GM12878 (cell line): ENCODE results near the gene HYCC2. TPM values are rescaled to one million over a fixed set of nuclear protein-coding genes. Genes with fewer than 3 reads are reported as not detected.

ENCODE experiments used
- ATAC-seq: fragments of 200-7000 bp; cut with Tn5 transposase; 3 replicates; pipeline ENCODE4 v1.9.1; 2020; ENCODE audit warnings: mild to moderate bottlenecking, moderate library complexity
- BruUV-seq: library from RNA; stranded (reverse); fragments of 400-500 nt; replicated peaks from 2 replicates; lab custom pipeline; 2021; lab: Mats Ljungman, UMichigan
- CTCF ChIA-PET: fragments of 300-600 bp; sonication (Branson Sonifier 250); formaldehyde crosslinking; extraction: SDS; loops from one replicate; lab custom pipeline; 2021; ENCODE audit warnings: inconsistent platforms; lab: Yijun Ruan, JAX
- POLR2A ChIA-PET: fragments of 350-600 bp; formaldehyde crosslinking; extraction: SDS; loops from one replicate; lab custom pipeline; 2021; ENCODE audit warnings: inconsistent platforms; lab: Charles Lee
- RAD21 ChIA-PET: fragments of 300-600 bp; sonication (Branson Sonifier 250); formaldehyde crosslinking; loops from one replicate; lab custom pipeline; 2023; ENCODE audit warnings: antibody characterized with exemption; ENCODE audit not compliant: unreplicated experiment; lab: Charles Lee
- SMC1A ChIA-PET: fragments of 300-600 bp; sonication (Branson Sonifier 250); formaldehyde crosslinking; loops from one replicate; lab custom pipeline; 2023; ENCODE audit not compliant: unreplicated experiment, uncharacterized antibody; lab: Charles Lee
- DNase-seq: peaks from one replicate; pipeline ENCODE4 v3.0.0-alpha.2; 2011; ENCODE audit warnings: low read depth, low spot score
- FAIRE-seq: peaks from 3 replicates; lab custom pipeline; 2011; peaks lifted over from hg19 to GRCh38; lab: Jason Lieb, UNC
- H2AFZ ChIP-seq: 2 replicates; pipeline ENCODE4 v1.6.0; 2011; ENCODE audit warnings: low read depth, low read length, control low read depth; ENCODE audit not compliant: control insufficient read depth
- H3K27ac ChIP-seq: 2 replicates; pipeline ENCODE4 v1.5.1; 2011; ENCODE audit warnings: control low read depth; ENCODE audit not compliant: control insufficient read depth, insufficient read depth
- H3K27me3 ChIP-seq, 2 experiments: replicated peaks in 1 of 2; 2 replicates each; pipeline versions ENCODE4 v1.6.0 to v1.6.1; 2011; ENCODE audit warnings: low read length in 1 of 2; ENCODE audit not compliant: control insufficient read depth in 2 of 2, insufficient read depth in 2 of 2
- H3K36me3 ChIP-seq, 2 experiments: 2 replicates each; pipeline ENCODE4 v1.5.1; 2011; ENCODE audit warnings: low read length in 1 of 2; ENCODE audit not compliant: control insufficient read depth in 2 of 2, insufficient read depth in 2 of 2
- H3K4me1 ChIP-seq: 2 replicates; pipeline ENCODE4 v1.6.1; 2011; ENCODE audit warnings: mild to moderate bottlenecking, low read length, moderate library complexity, mixed read lengths; ENCODE audit not compliant: control insufficient read depth, insufficient read depth
- H3K4me2 ChIP-seq: 2 replicates; pipeline ENCODE4 v1.6.0; 2011; ENCODE audit warnings: control low read depth; ENCODE audit not compliant: control insufficient read depth, insufficient read depth
- H3K4me3 ChIP-seq: fragments of 200-600 bp; sonication (generic); 2 replicates; pipeline ENCODE4 v1.5.1; 2016
- H3K79me2 ChIP-seq: 2 replicates; pipeline ENCODE4 v1.6.0; 2011; ENCODE audit warnings: low read length; ENCODE audit not compliant: control insufficient read depth, insufficient read depth
- H3K9ac ChIP-seq: 2 replicates; pipeline ENCODE4 v1.8.0; 2011; ENCODE audit warnings: low read length, control low read depth, mixed read lengths; ENCODE audit not compliant: control insufficient read depth, insufficient read depth
- H3K9me3 ChIP-seq: replicated peaks from 3 replicates; pipeline ENCODE4 v1.5.1; 2011; ENCODE audit warnings: mild to moderate bottlenecking, low read length; ENCODE audit not compliant: control insufficient read depth, insufficient read depth
- H4K20me1 ChIP-seq: 2 replicates; pipeline ENCODE4 v1.6.0; 2011; ENCODE audit not compliant: control insufficient read depth, insufficient read depth
- BMI1 ChIP-seq: fragments of 450-650 bp; IDR thresholded peaks from 2 replicates; pipeline ENCODE4 v1.6.1; 2016; ENCODE audit warnings: mild to moderate bottlenecking, moderate library complexity, borderline replicate concordance
- CHD1 ChIP-seq: IDR thresholded peaks from 2 replicates; pipeline ENCODE4 v1.6.1; 2012; ENCODE audit warnings: low read depth, low read length, improper control_type of control experiment
- EED ChIP-seq: sonication (generic); IDR thresholded peaks from 2 replicates; pipeline ENCODE4 v1.6.1; 2016; ENCODE audit warnings: antibody characterized with exemption, low read depth
- FOS ChIP-seq: IDR thresholded peaks from 3 replicates; pipeline ENCODE4 v1.6.1; 2011; ENCODE audit warnings: borderline replicate concordance; ENCODE audit not compliant: insufficient read length; ENCODE audit errors: extremely low read depth
- FOXK2 ChIP-seq: fragments of 450-650 bp; IDR thresholded peaks from 2 replicates; pipeline ENCODE4 v1.6.1; 2017; ENCODE audit warnings: mild to moderate bottlenecking, moderate library complexity
- HCFC1 ChIP-seq: fragments of 150-350 bp; IDR thresholded peaks from 2 replicates; pipeline ENCODE4 v1.6.1; 2014; ENCODE audit warnings: low read length
- HSF1 ChIP-seq: fragments of 150-350 bp; IDR thresholded peaks from 2 replicates; pipeline ENCODE4 v1.6.1; 2014; ENCODE audit warnings: mild to moderate bottlenecking, low read depth, low read length
- KAT2A ChIP-seq: conservative IDR thresholded peaks from 2 replicates; pipeline ENCODE4 v1.6.1; 2011; ENCODE audit warnings: low read depth, low read length; ENCODE audit not compliant: control insufficient read depth
- NBN ChIP-seq: fragments of 450-650 bp; IDR thresholded peaks from 2 replicates; pipeline ENCODE4 v1.6.1; 2016
- NFXL1 ChIP-seq: fragments of 450-650 bp; IDR thresholded peaks from 2 replicates; pipeline ENCODE4 v1.6.1; 2017; ENCODE audit warnings: antibody characterized with exemption, mild to moderate bottlenecking, borderline replicate concordance
- NR2C2 ChIP-seq: IDR thresholded peaks from 2 replicates; pipeline ENCODE4 v1.6.1; 2011; ENCODE audit warnings: borderline replicate concordance, low read depth; ENCODE audit not compliant: control insufficient read depth, insufficient read length
- POLR2AphosphoS2 ChIP-seq: IDR thresholded peaks from 2 replicates; pipeline ENCODE4 v1.6.1; 2011; ENCODE audit warnings: low read depth, mild to moderate bottlenecking, low read length, improper control_type of control experiment, moderate library complexity
- POLR2AphosphoS5 ChIP-seq: IDR thresholded peaks from 2 replicates; pipeline ENCODE4 v1.6.1; 2011; ENCODE audit warnings: mild to moderate bottlenecking, low read length, inconsistent platforms
- SIN3A ChIP-seq: IDR thresholded peaks from 2 replicates; pipeline ENCODE4 v1.6.1; 2012; ENCODE audit warnings: low read depth, low read length, improper control_type of control experiment
- SPI1 ChIP-seq: IDR thresholded peaks from 2 replicates; pipeline ENCODE4 v1.6.1; 2011; ENCODE audit warnings: low read depth, mild to moderate bottlenecking, low read length, moderate library complexity, borderline replicate concordance; ENCODE audit not compliant: insufficient read depth
- ZSCAN29 ChIP-seq: fragments of 450-650 bp; IDR thresholded peaks from 2 replicates; pipeline ENCODE4 v1.6.1; 2017; ENCODE audit warnings: mild to moderate bottlenecking, moderate library complexity
- WGBS: methylation state at CpG from one replicate; pipeline ENCODE4 v1.1.6; 2016; ENCODE audit warnings: low lambda C conversion rate; ENCODE audit not compliant: insufficient replicate concordance, insufficient coverage; ENCODE audit errors: missing lambda C conversion rate; 5-methylcytosine and 5-hydroxymethylcytosine counted together
- in situ Hi-C: fragments of 300-500 bp; cut with MboI; formaldehyde crosslinking; loops from 9 replicates; pipeline ENCODE4 v1.14.3; 2018; ENCODE audit warnings: mixed read lengths
- intact Hi-C: fragments of 100-400 bp; cut with micrococcal nuclease; formaldehyde crosslinking; loops from one replicate; pipeline ENCODE4 v1.14.2; 2022; ENCODE audit not compliant: unreplicated experiment
- polyA plus RNA-seq, 11 experiments: library from polyadenylated mRNA; depleted of rRNA in 4 of 11; unstranded in 6 of 11; stranded (reverse) in 5 of 11; fragments of >200 nt; fragmentation: Nextera tagmentation in 4 of 11; fragmentation: Illumina TruSeq in 1 of 11; extraction: Ambion mirVana in 4 of 11; extraction: Trizol in 1 of 11; gene quantifications; 1 replicate in 1 of 11; 2 replicates in 10 of 11; pipeline versions ENCODE4 v1.2.1 to v1.2.3, GENCODE V29; 2011 to 2016; ENCODE audit warnings: inconsistent platforms in 2 of 11, missing spikeins in 2 of 11, low read depth in 1 of 11
- total RNA-seq, 4 experiments: library from RNA; depleted of rRNA in 3 of 4; stranded (reverse); fragments of >200 nt in 3 of 4; fragmentation: Illumina TruSeq in 1 of 4; extraction: Trizol in 1 of 4; gene quantifications; 2 replicates each; pipeline versions ENCODE4 v1.2.1 to v1.2.3, GENCODE V29; 2013 to 2021

Gene HYCC2
- total and polyA plus RNA-seq, 10 of the 15 experiments (the other 5 are each of a cell fraction or from before 2014, with no cell fraction given) = 3.4 to 17.4 (median 8.0) TPM

- H3K27me3 ChIP-seq = no peaks in the 10 kb centered on the region
- no peak overlapping the region for H3K4me3 ChIP-seq
- no peak overlapping the region for H3K9ac ChIP-seq
- peaks cover 22% of the 10 kb centered on the region for H3K79me2 ChIP-seq
- no TSS peak for BruUV-seq
- ChIA-PET RAD21 (interaction anchor here (0.6 to 0.8 kb wide), 2 partner anchors 9 to 1961 kb away, joined by 3 read pairs; no protein-coding TSS in a partner anchor), POLR2A (no interaction called here), SMC1A (interaction anchor here (0.8 kb wide), 1 partner anchor 9 kb away, joined by 3 read pairs; no protein-coding TSS in a partner anchor), CTCF (interaction anchor here (0.6 to 1.6 kb wide), 3 partner anchors 8 to 233 kb away, joined by 3 to 5 read pairs (median 3); no protein-coding TSS in a partner anchor)
- no peak for FAIRE-seq
- H3K27ac ChIP-seq = no peak overlapping the region
- intact Hi-C loops = no loop called here
- TF ChIP-seq CHD1 (no peak), HSF1 (no peak), KAT2A (no peak), SPI1 (no peak), FOS (no peak), BMI1 (no peak), HCFC1 (no peak), FOXK2 (no peak), POLR2AphosphoS5 (no peak), SIN3A (no peak), NR2C2 (no peak), POLR2AphosphoS2 (no peak), NBN (no peak), ZSCAN29 (no peak), NFXL1 (no peak), EED (no peak)
- no peak overlapping the region for H2AFZ ChIP-seq
- H4K20me1 ChIP-seq = no peaks in the 10 kb centered on the region
- H3K9me3 ChIP-seq = no peaks in the 10 kb centered on the region
- no peaks in the 10 kb centered on the region for H3K36me3 ChIP-seq
- no peak overlapping the region for H3K4me2 ChIP-seq
- WGBS = 92% methylated on average over 7 of the region's 10 CpGs
- in situ Hi-C loops = loop anchor here (10.0 kb wide), 1 partner anchor 345 kb away; no protein-coding TSS in a partner anchor
- no peaks in the 10 kb centered on the region for H3K4me1 ChIP-seq
- no peak for DNase-seq
- no peak for ATAC-seq
Observed at GRCh38 chr2:201059961-201060755, 11.3 kb downstream of the HYCC2 start.
